Trophoblast cell (in vitro differentiated cells and primary cell): Measurements from ENCODE around the gene VWCE.
"Not testable (repeated sequence)": the region's sequence is repeated elsewhere in the genome, so short reads cannot be mapped to it uniquely, and the experiment has no call there.

Source experiments
- DNase-seq, 2 donors: peaks; one replicate each; pipeline ENCODE4 v3.0.0-alpha.2; 2016
- H2AFZ ChIP-seq: 2 replicates; pipeline ENCODE4 v1.6.1; 2013; ENCODE audit warnings: low read length, moderate library complexity, mild to moderate bottlenecking; ENCODE audit not compliant: insufficient read depth, poor library complexity
- H2AK5ac ChIP-seq: 2 replicates; pipeline ENCODE4 v1.6.1; 2013; ENCODE audit warnings: mild to moderate bottlenecking, low read length
- H2BK120ac ChIP-seq: 2 replicates; pipeline ENCODE4 v1.6.1; 2013; ENCODE audit warnings: low read length, mild to moderate bottlenecking, moderate library complexity; ENCODE audit not compliant: insufficient read depth, poor library complexity
- H2BK12ac ChIP-seq: 2 replicates; pipeline ENCODE4 v1.6.1; 2013; ENCODE audit warnings: mild to moderate bottlenecking, low read length, moderate library complexity
- H2BK5ac ChIP-seq: 2 replicates; pipeline ENCODE4 v1.6.1; 2013; ENCODE audit warnings: low read length, low read depth, moderate library complexity, mild to moderate bottlenecking; ENCODE audit not compliant: poor library complexity
- H3K14ac ChIP-seq: 2 replicates; pipeline ENCODE4 v1.6.1; 2013; ENCODE audit warnings: mild to moderate bottlenecking, low read length
- H3K18ac ChIP-seq: 2 replicates; pipeline ENCODE4 v1.6.1; 2013; ENCODE audit warnings: mild to moderate bottlenecking, low read length
- H3K23ac ChIP-seq: 2 replicates; pipeline ENCODE4 v1.6.1; 2013; ENCODE audit warnings: low read length
- H3K27ac ChIP-seq: 2 replicates; pipeline ENCODE4 v1.5.1; 2013; ENCODE audit warnings: low read depth, mild to moderate bottlenecking, inconsistent platforms, low read length, moderate library complexity
- H3K27me3 ChIP-seq: 2 replicates; pipeline ENCODE4 v1.6.1; 2013; ENCODE audit warnings: inconsistent platforms, mild to moderate bottlenecking, low read length, moderate library complexity; ENCODE audit not compliant: insufficient read depth
- H3K36me3 ChIP-seq, 2 experiments: 1 replicate in 1 of 2; 2 replicates in 1 of 2; pipeline ENCODE4 v1.6.1; 2013; ENCODE audit warnings: low read length in 2 of 2, mild to moderate bottlenecking in 2 of 2, moderate library complexity in 1 of 2; ENCODE audit not compliant: insufficient read depth in 2 of 2, control insufficient read depth in 1 of 2
- H3K4ac ChIP-seq: 2 replicates; pipeline ENCODE4 v1.6.1; 2013; ENCODE audit warnings: low read depth, mild to moderate bottlenecking, low read length, moderate library complexity
- H3K4me1 ChIP-seq, 2 experiments: 1 replicate in 1 of 2; 2 replicates in 1 of 2; pipeline ENCODE4 v1.6.1; 2013; ENCODE audit warnings: low read length in 2 of 2, mild to moderate bottlenecking in 2 of 2, moderate library complexity in 1 of 2; ENCODE audit not compliant: insufficient read depth in 2 of 2, control insufficient read depth in 1 of 2
- H3K4me2 ChIP-seq: 2 replicates; pipeline ENCODE4 v1.6.1; 2013; ENCODE audit warnings: inconsistent platforms, mild to moderate bottlenecking, low read length, moderate library complexity
- H3K4me3 ChIP-seq: 2 replicates; pipeline ENCODE4 v1.5.1; 2013; ENCODE audit warnings: mild to moderate bottlenecking, low read depth, low read length, inconsistent platforms
- H3K79me1 ChIP-seq: one replicate; pipeline ENCODE4 v1.6.1; 2013; ENCODE audit warnings: low read length
- H3K79me2 ChIP-seq: 2 replicates; pipeline ENCODE4 v1.6.1; 2013; ENCODE audit warnings: low read length, mild to moderate bottlenecking; ENCODE audit not compliant: control insufficient read depth, insufficient read depth, poor library complexity
- H3K9ac ChIP-seq: 2 replicates; pipeline ENCODE4 v1.6.1; 2013; ENCODE audit warnings: mild to moderate bottlenecking, low read length
- H3K9me3 ChIP-seq: 2 replicates; pipeline ENCODE4 v1.6.1; 2013; ENCODE audit warnings: low read depth, mild to moderate bottlenecking, control low read depth, inconsistent platforms, low read length; ENCODE audit not compliant: insufficient read depth
- H4K12ac ChIP-seq: 2 replicates; pipeline ENCODE4 v1.6.1; 2013; ENCODE audit warnings: low read depth, mild to moderate bottlenecking, low read length, moderate library complexity
- H4K8ac ChIP-seq: 2 replicates; pipeline ENCODE4 v1.6.1; 2013; ENCODE audit warnings: low read depth, mild to moderate bottlenecking, low read length, moderate library complexity
- H4K91ac ChIP-seq: one replicate; pipeline ENCODE4 v1.6.1; 2013; ENCODE audit warnings: low read depth, mild to moderate bottlenecking, low read length, moderate library complexity
- WGBS: extraction: QIAGEN DNeasy Blood & Tissue Kit; methylation state at CpG from one replicate; pipeline ENCODE4 v1.1.7; 2013; ENCODE audit warnings: missing lambda C conversion rate; ENCODE audit not compliant: insufficient read length, insufficient coverage; ENCODE audit errors: extremely low coverage; 5-methylcytosine and 5-hydroxymethylcytosine counted together

VWCE gene

GRCh38 chr11:61231033-61231432 is 64.1 kb downstream of the VWCE start:
- not testable (repeated sequence) for H3K27ac ChIP-seq, H2BK12ac ChIP-seq, H3K79me2 ChIP-seq, H3K14ac ChIP-seq, H3K9me3 ChIP-seq, H3K36me3 ChIP-seq, H3K79me1 ChIP-seq, H3K23ac ChIP-seq, H2AFZ ChIP-seq, H4K12ac ChIP-seq, H2BK5ac ChIP-seq, H2AK5ac ChIP-seq, H3K27me3 ChIP-seq, H3K4me3 ChIP-seq, H4K91ac ChIP-seq, H3K4ac ChIP-seq, H3K18ac ChIP-seq, H2BK120ac ChIP-seq, DNase-seq, H3K4me2 ChIP-seq, H4K8ac ChIP-seq, H3K9ac ChIP-seq, H3K4me1 ChIP-seq
- no CpG with 5 or more reads among the region's 15 CpGs for WGBS

GRCh38 chr11:61229458-61229857 is 65.7 kb downstream of the VWCE start:
- H3K4ac ChIP-seq, H3K4me1 ChIP-seq, H3K27me3 ChIP-seq, H3K9me3 ChIP-seq, H3K18ac ChIP-seq, H3K9ac ChIP-seq, H3K27ac ChIP-seq, DNase-seq, H3K36me3 ChIP-seq, H3K4me2 ChIP-seq, H2AK5ac ChIP-seq, H3K23ac ChIP-seq, H4K91ac ChIP-seq, H3K79me1 ChIP-seq, H3K14ac ChIP-seq, H4K8ac ChIP-seq, H2BK5ac ChIP-seq, H2BK120ac ChIP-seq, H2AFZ ChIP-seq, H3K79me2 ChIP-seq, H3K4me3 ChIP-seq, H2BK12ac ChIP-seq, H4K12ac ChIP-seq: not testable (repeated sequence)
- WGBS, result no CpG with 5 or more reads among the region's 6 CpGs

GRCh38 chr11:61226457-61227137 is 68.5 kb downstream of the VWCE start:
- H4K12ac ChIP-seq, H2AK5ac ChIP-seq, H4K91ac ChIP-seq, H2AFZ ChIP-seq, H3K4me3 ChIP-seq, H3K4me2 ChIP-seq, H4K8ac ChIP-seq, DNase-seq, H3K27me3 ChIP-seq, H2BK5ac ChIP-seq, H3K27ac ChIP-seq, H3K36me3 ChIP-seq, H3K79me2 ChIP-seq, H3K18ac ChIP-seq, H2BK12ac ChIP-seq, H2BK120ac ChIP-seq, H3K9ac ChIP-seq, H3K4ac ChIP-seq, H3K23ac ChIP-seq, H3K4me1 ChIP-seq, H3K14ac ChIP-seq, H3K79me1 ChIP-seq, H3K9me3 ChIP-seq: not testable (repeated sequence)
- WGBS, result no CpG with 5 or more reads among the region's 10 CpGs

GRCh38 chr11:61222692-61223091 is 72.4 kb downstream of the VWCE start:
- not testable (repeated sequence) for H3K4ac ChIP-seq

More at GRCh38 chr11:61222692-61223091, 72.4 kb downstream of the VWCE start:
- not testable (repeated sequence) for H2BK5ac ChIP-seq, H3K9ac ChIP-seq, H2AFZ ChIP-seq, DNase-seq, H3K4me1 ChIP-seq, H3K27ac ChIP-seq, H3K4me2 ChIP-seq, H3K9me3 ChIP-seq, H4K8ac ChIP-seq, H3K27me3 ChIP-seq, H4K12ac ChIP-seq, H3K79me1 ChIP-seq, H3K4me3 ChIP-seq, H2BK120ac ChIP-seq, H3K36me3 ChIP-seq, H3K79me2 ChIP-seq, H3K23ac ChIP-seq, H3K18ac ChIP-seq, H4K91ac ChIP-seq, H2BK12ac ChIP-seq, H2AK5ac ChIP-seq, H3K14ac ChIP-seq
- WGBS, result no CpG with 5 or more reads among the region's 5 CpGs
